HG02943 (cell line): Measurements from ENCODE around the gene CIP2A.

Source experiments
- ATAC-seq: cut with Tn5 transposase; IDR thresholded peaks from one replicate; pipeline ENCODE4 v1.9.1; 2021; ENCODE audit warnings: mild to moderate bottlenecking, low read depth, moderate library complexity; ENCODE audit not compliant: unreplicated experiment

Gene CIP2A

GRCh38 chr3:108512671-108513070 is 76.6 kb downstream of the CIP2A start:
- no peak for ATAC-seq

DNA sequence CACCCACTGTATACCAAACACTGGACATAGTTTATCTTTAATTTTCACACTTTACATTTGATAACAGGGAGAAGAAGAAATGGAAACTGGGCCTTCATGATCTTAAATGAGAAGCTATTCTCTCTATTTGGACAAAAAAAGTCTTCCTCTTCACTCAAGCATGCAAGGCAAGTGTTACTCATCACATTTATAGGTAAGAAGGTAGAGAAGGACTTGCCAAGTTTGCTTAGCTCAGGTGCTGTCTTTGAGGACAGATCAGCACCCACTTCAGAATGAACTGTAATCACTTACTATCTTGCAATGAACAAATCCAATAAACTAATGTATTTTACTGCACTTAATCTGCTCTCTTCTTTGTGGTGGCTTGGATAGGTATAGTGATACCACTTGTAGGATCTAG is 77.7 kb downstream of the CIP2A start:
- ATAC-seq: no peak

DNA sequence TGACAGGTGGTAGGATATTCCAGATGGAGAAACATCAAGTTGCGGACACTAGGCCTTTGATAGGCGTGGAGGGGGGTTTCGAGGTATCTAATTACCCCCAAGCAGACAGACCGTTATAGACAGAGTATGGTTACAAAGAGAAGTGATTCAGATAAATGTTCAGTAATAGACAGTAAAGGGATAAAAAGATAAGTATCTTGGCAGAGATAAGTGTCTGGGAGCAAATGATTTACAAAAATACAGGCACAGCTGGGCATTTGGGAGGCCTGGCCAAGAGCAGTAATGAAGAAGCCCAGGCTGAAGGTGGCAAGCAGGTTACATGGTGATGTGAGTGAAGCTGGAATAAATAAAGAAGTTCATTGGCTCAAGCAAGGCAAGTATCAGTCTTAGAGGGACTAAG is 78.2 kb downstream of the CIP2A start:
- ATAC-seq: no peak

- ATAC-seq: no peak
Observed at GRCh38 chr3:108510496-108510895, 78.7 kb downstream of the CIP2A start, which contains the start of gene MYH15. Gene MYH15 (minus strand): TSS chr3:108510596. CDS start chr3:108510530, 66 bp downstream.

- no peak for ATAC-seq
Observed at GRCh38 chr3:108509871-108510270, 79.4 kb downstream of the CIP2A start.

- ATAC-seq: no peak
Observed at GRCh38 chr3:108509263-108509662, 80.0 kb downstream of the CIP2A start.

DNA sequence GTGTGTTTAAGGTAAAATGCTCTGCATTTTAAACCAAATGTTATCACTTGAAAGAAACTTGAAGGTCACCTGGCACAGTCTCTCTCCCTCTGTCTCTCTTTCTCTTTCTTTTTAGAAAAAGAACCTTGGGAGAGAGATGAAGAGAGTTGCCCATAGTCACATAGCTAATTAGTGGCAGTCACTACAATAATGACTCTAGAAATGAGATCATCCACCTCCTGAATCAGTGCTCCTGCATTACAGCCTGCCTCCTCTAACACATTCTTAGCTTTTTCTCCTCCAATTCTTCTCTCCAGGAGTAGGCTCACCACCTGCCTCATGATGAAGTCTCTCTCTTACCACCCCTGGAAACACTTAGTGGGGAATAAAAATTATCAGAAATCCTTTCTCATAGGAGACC is 81.3 kb downstream of the CIP2A start:
- ATAC-seq: no peak

GRCh38 chr3:108505811-108506210 is 83.4 kb downstream of the CIP2A start:
- ATAC-seq: no peak

GRCh38 chr3:108503722-108504121 is 85.5 kb downstream of the CIP2A start:
- no peak for ATAC-seq

GRCh38 chr3:108501535-108501934 is 87.7 kb downstream of the CIP2A start:
- ATAC-seq: no peak

- ATAC-seq: no peak
Observed at GRCh38 chr3:108500728-108501127, 88.5 kb downstream of the CIP2A start.
